ENCODE data around the gene ZDHHC23. TPM values are rescaled to one million over a fixed set of nuclear protein-coding genes. Genes with fewer than 3 reads are reported as not detected.

Gene ZDHHC23
- total RNA-seq, 6 experiments from 2014 or later = 7.0 to 14.6 (median 9.9) TPM

DNA sequence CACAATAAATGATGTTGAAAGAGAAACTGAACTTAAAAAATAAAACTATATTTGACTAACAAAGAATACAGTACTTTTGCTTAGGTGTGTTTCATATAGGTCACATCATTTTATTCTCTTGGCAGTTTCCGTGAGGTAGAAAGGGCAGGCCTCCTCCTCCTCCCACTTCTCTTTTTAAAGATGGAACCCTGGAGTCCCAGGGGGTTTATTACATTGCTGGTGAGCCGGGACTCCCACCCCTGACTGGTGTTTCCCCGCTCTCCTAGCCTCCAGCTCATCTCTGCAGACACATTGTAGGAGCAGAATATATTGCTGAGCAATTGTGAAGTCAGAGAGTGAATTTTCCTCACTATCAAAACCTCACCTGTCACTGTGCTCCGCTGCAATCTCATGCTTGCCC, 30.0 kb downstream of the ZDHHC23 start:
- ATAC-seq = no peak
- no peak overlapping the region for H3K27ac ChIP-seq
- no peak overlapping the region for H3K4me3 ChIP-seq
- no peaks in the 10 kb centered on the region for H3K4me1 ChIP-seq
- 89% methylated on average over 4 of the region's 4 CpGs for WGBS (ENCODE audit: insufficient coverage, low coverage, low lambda C conversion rate, missing lambda C conversion rate)
- intact Hi-C loops (cut with DNase I) = no loop called here
- no peak for TF ChIP-seq POLR2A (IDR thresholded peaks at IDR 0.05)
- TF ChIP-seq CTCF (IDR thresholded peaks at IDR 0.05) = no peak
- H3K9me3 ChIP-seq = peaks cover 0 to 9% (median under 1%) of the 10 kb centered on the region in 4 donors
- no peak for DNase-seq
- H3K36me3 ChIP-seq = peaks cover 0 to 8% (median 2%) of the 10 kb centered on the region in 4 donors
- H3K27me3 ChIP-seq = no peaks in the 10 kb centered on the region

GRCh38 chr3:113979916-113980315, 32.1 kb downstream of the ZDHHC23 start:
- H3K27ac ChIP-seq = no peak overlapping the region
- DNase-seq = peak in 1 of 3 donors; percentile 49
- 62% methylated on average over 1 of the region's 1 CpG for WGBS (ENCODE audit: insufficient coverage, low coverage, low lambda C conversion rate, missing lambda C conversion rate)

GRCh38 chr3:113981803-113982202, 34.0 kb downstream of the ZDHHC23 start:
- peaks cover 0 to 8% (median 2%) of the 10 kb centered on the region in 4 donors for H3K36me3 ChIP-seq
- DNase-seq = no peak
- H3K27ac ChIP-seq = no peak overlapping the region
- H3K4me1 ChIP-seq = no peaks in the 10 kb centered on the region
- no peak overlapping the region for H3K4me3 ChIP-seq
- H3K27me3 ChIP-seq = no peaks in the 10 kb centered on the region
- TF ChIP-seq POLR2A (IDR thresholded peaks at IDR 0.05) = no peak
- TF ChIP-seq CTCF (IDR thresholded peaks at IDR 0.05) = no peak
- no peak for ATAC-seq
- intact Hi-C loops (cut with DNase I) = no loop called here
- H3K9me3 ChIP-seq = no peaks in the 10 kb centered on the region

More at GRCh38 chr3:113979916-113980315, 32.1 kb downstream of the ZDHHC23 start:
- peak in 3 of 4 donors; percentile 58 to 96 (median 60) for ATAC-seq
- peaks cover 0 to 8% (median 2%) of the 10 kb centered on the region in 4 donors for H3K36me3 ChIP-seq
- no peak overlapping the region for H3K4me3 ChIP-seq
- H3K27me3 ChIP-seq = no peaks in the 10 kb centered on the region
- no peaks in the 10 kb centered on the region for H3K9me3 ChIP-seq
- H3K4me1 ChIP-seq = no peaks in the 10 kb centered on the region
- TF ChIP-seq CTCF (IDR thresholded peaks at IDR 0.05) (no peak), POLR2A (IDR thresholded peaks at IDR 0.05) (no peak)
- intact Hi-C loops (cut with DNase I) = no loop called here

- WGBS (ENCODE audit: insufficient coverage, low coverage, low lambda C conversion rate, missing lambda C conversion rate) = 89% methylated on average over 3 of the region's 3 CpGs
- Histone ChIP-seq H3K9me3 (no peaks in the 10 kb centered on the region), H3K27me3 (no peaks in the 10 kb centered on the region), H3K36me3 (peaks cover 0 to 4% (median under 1%) of the 10 kb centered on the region in 4 donors), H3K4me1 (no peaks in the 10 kb centered on the region), H3K4me3 (no peak overlapping the region), H3K27ac (no peak overlapping the region)
- DNase-seq = no peak
- ATAC-seq = no peak
- intact Hi-C loops (cut with DNase I) = no loop called here
- TF ChIP-seq CTCF (IDR thresholded peaks at IDR 0.05) (no peak), POLR2A (IDR thresholded peaks at IDR 0.05) (no peak)
These were observed 35.7 kb downstream of the ZDHHC23 start for GRCh38 chr3:113983544-113983943.

DNA sequence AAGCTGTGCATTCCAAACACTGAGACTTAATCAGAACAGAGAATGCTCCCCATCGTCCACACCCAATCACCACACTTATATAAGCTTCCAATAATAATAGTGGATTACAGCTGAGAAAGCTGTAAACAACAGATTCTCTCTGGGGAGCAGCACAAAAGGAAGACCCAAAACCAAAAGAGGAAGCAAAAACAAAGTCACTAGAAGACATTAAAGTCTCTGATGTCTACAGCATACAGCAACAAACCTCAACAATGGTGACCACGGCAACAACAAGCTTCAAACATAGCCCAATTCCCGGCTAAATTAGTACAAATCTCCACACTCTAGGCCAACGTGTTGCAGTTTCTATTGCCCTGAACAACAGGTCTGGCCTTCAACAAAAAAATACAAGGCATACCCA, 37.7 kb downstream of the ZDHHC23 start:
- Histone ChIP-seq H3K27ac (no peak overlapping the region), H3K9me3 (no peaks in the 10 kb centered on the region), H3K4me3 (no peak overlapping the region), H3K27me3 (no peaks in the 10 kb centered on the region), H3K4me1 (no peaks in the 10 kb centered on the region), H3K36me3 (peaks cover 0 to 4% (median 0%) of the 10 kb centered on the region in 4 donors)
- intact Hi-C loops (cut with DNase I) = no loop called here
- TF ChIP-seq POLR2A (IDR thresholded peaks at IDR 0.05) (no peak), CTCF (IDR thresholded peaks at IDR 0.05) (no peak)
- ATAC-seq (no peak), DNase-seq (no peak)
- WGBS (ENCODE audit: insufficient coverage, low coverage, low lambda C conversion rate, missing lambda C conversion rate) = 69% methylated on average over 3 of the region's 4 CpGs
